Stimulated activated CD4-positive, alpha-beta T cell treated with anti-CD3 and anti-CD28 coated beads, Interleukin-1b, Interleukin-23, amount 100 ng/mL, for 24 hours (primary cell): ENCODE measurements around the gene CFAP43.
"Not testable (repeated sequence)": the region's sequence is repeated elsewhere in the genome, so short reads cannot be mapped to it uniquely, and the experiment has no call there.

Source experiments
- DNase-seq, 4 experiments: peaks; one replicate each; pipeline ENCODE4 v3.0.0-alpha.2; 2020; ENCODE audit warnings: low read depth in 4 of 4, low spot score in 1 of 4

The CFAP43 gene

GRCh38 chr10:104233817-104234216 is 1.7 kb upstream of the CFAP43 start:
- DNase-seq, result no peak

GRCh38 chr10:104232613-104233102 is 494 bp upstream of the CFAP43 start:
- DNase-seq, result no peak

GRCh38 chr10:104230490-104230889 is 1.7 kb downstream of the CFAP43 start:
- no peak for DNase-seq

GRCh38 chr10:104223304-104223703 is 8.9 kb downstream of the CFAP43 start:
- DNase-seq, result no peak

- no peak for DNase-seq
These were observed 11.6 kb downstream of the CFAP43 start for GRCh38 chr10:104220522-104220921.

GRCh38 chr10:104218751-104219150 is 13.4 kb downstream of the CFAP43 start:
- no peak for DNase-seq

GRCh38 chr10:104216631-104217030 is 15.5 kb downstream of the CFAP43 start:
- no peak for DNase-seq

GRCh38 chr10:104209575-104210198 is 22.5 kb downstream of the CFAP43 start:
- DNase-seq, result peak in 3 of 4 experiments; percentile 6 to 21 (median 7)

- no peak for DNase-seq
These were observed 23.4 kb downstream of the CFAP43 start for GRCh38 chr10:104208730-104209129.

- DNase-seq, result no peak
These were observed 29.9 kb downstream of the CFAP43 start for GRCh38 chr10:104202231-104202630.

- DNase-seq, result no peak
These were observed 30.5 kb downstream of the CFAP43 start for GRCh38 chr10:104201636-104202035.

GRCh38 chr10:104199567-104199966 is 32.6 kb downstream of the CFAP43 start:
- DNase-seq, result no peak

- no peak for DNase-seq
These were observed 34.8 kb downstream of the CFAP43 start for GRCh38 chr10:104197364-104197763.

GRCh38 chr10:104195706-104196105 is 36.5 kb downstream of the CFAP43 start:
- DNase-seq, result no peak

- no peak for DNase-seq
These were observed 38.4 kb downstream of the CFAP43 start for GRCh38 chr10:104193787-104194186.

- no peak for DNase-seq
These were observed 41.5 kb downstream of the CFAP43 start for GRCh38 chr10:104190695-104191094.

- no peak for DNase-seq
These were observed 48.5 kb downstream of the CFAP43 start for GRCh38 chr10:104183682-104184081.

- not testable (repeated sequence) for DNase-seq
These were observed 58.0 kb downstream of the CFAP43 start for GRCh38 chr10:104174136-104174535.

- no peak for DNase-seq
These were observed 61.4 kb downstream of the CFAP43 start for GRCh38 chr10:104170610-104171254.

- DNase-seq, result no peak
These were observed 76.6 kb downstream of the CFAP43 start for GRCh38 chr10:104155591-104155990.

GRCh38 chr10:104151737-104152136 is 80.4 kb downstream of the CFAP43 start:
- no peak for DNase-seq

- DNase-seq, result no peak
These were observed 82.0 kb downstream of the CFAP43 start for GRCh38 chr10:104150139-104150538.

GRCh38 chr10:104146882-104147281 is 85.3 kb downstream of the CFAP43 start:
- DNase-seq, result no peak
